H1 (cell line): Measurements from ENCODE around the gene RBCK1. TPM values are rescaled to one million over a fixed set of nuclear protein-coding genes. Genes with fewer than 3 reads are reported as not detected.

Experiments used
- CTCF ChIA-PET: fragments of 300-600 bp; sonication (Branson Sonifier 250); formaldehyde crosslinking; loops from one replicate; lab custom pipeline; 2021; ENCODE audit not compliant: partially characterized antibody; lab: Charles Lee
- POLR2A ChIA-PET: fragments of 300-600 bp; sonication (Branson Sonifier 250); formaldehyde crosslinking; loops from one replicate; lab custom pipeline; 2021; ENCODE audit warnings: inconsistent platforms; ENCODE audit not compliant: partially characterized antibody; lab: Charles Lee
- DNase-seq, 2 experiments: peaks; one replicate each; pipeline versions ENCODE4 v3.0.0 to v3.0.0-alpha.2; 2010 to 2022; ENCODE audit warnings: low spot score in 2 of 2, low read depth in 1 of 2, mixed read lengths in 1 of 2
- FAIRE-seq: peaks from 2 replicates; lab custom pipeline; 2011; peaks lifted over from hg19 to GRCh38; lab: Jason Lieb, UNC
- H2AFZ ChIP-seq: 2 replicates; pipeline ENCODE4 v1.8.1; 2012; ENCODE audit warnings: low read length, inconsistent platforms
- H2AK5ac ChIP-seq: 2 replicates; pipeline ENCODE4 v1.6.1; 2013; ENCODE audit warnings: low read depth, low read length
- H2BK120ac ChIP-seq: replicated peaks from 2 replicates; pipeline ENCODE3; 2013; ENCODE audit warnings: low read depth, low read length, inconsistent platforms
- H2BK12ac ChIP-seq: 2 replicates; pipeline ENCODE4 v1.6.1; 2013; ENCODE audit warnings: low read depth, low read length
- H2BK15ac ChIP-seq: 2 replicates; pipeline ENCODE4 v1.6.1; 2013; ENCODE audit warnings: low read length
- H2BK20ac ChIP-seq: 2 replicates; pipeline ENCODE4 v1.6.1; 2013; ENCODE audit warnings: low read length
- H2BK5ac ChIP-seq: 2 replicates; pipeline ENCODE4 v1.6.1; 2013; ENCODE audit warnings: low read depth, low read length
- H3K14ac ChIP-seq: 2 replicates; pipeline ENCODE4 v1.6.1; 2013; ENCODE audit warnings: inconsistent platforms; ENCODE audit not compliant: insufficient read length
- H3K18ac ChIP-seq: 2 replicates; pipeline ENCODE4 v1.6.1; 2013; ENCODE audit warnings: low read length; ENCODE audit errors: extremely low read depth
- H3K23ac ChIP-seq: 2 replicates; pipeline ENCODE4 v1.6.1; 2013; ENCODE audit warnings: inconsistent platforms; ENCODE audit not compliant: insufficient read length
- H3K23me2 ChIP-seq: 2 replicates; pipeline ENCODE4 v1.6.1; 2013; ENCODE audit warnings: low read depth, low read length
- H3K27ac ChIP-seq: 2 replicates; pipeline ENCODE4 v1.6.1; 2011; ENCODE audit warnings: low read depth, low read length, inconsistent platforms
- H3K27me3 ChIP-seq, 4 experiments: replicated peaks in 1 of 4; 1 replicate in 1 of 4; 2 replicates in 3 of 4; pipeline versions ENCODE4 v1.6.1 to v1.8.1; 2011 to 2013; ENCODE audit warnings: low read length in 3 of 4, mild to moderate bottlenecking in 3 of 4, inconsistent platforms in 2 of 4, mixed read lengths in 2 of 4, moderate library complexity in 1 of 4; ENCODE audit not compliant: control insufficient read depth in 3 of 4, insufficient read depth in 3 of 4; ENCODE audit errors: extremely low read depth in 1 of 4
- H3K36me3 ChIP-seq, 4 experiments: 2 replicates each; pipeline versions ENCODE4 v1.6.1 to v1.8.1; 2011 to 2013; ENCODE audit warnings: mild to moderate bottlenecking in 4 of 4, low read length in 3 of 4, moderate library complexity in 2 of 4, control low read depth in 1 of 4, inconsistent platforms in 1 of 4; ENCODE audit not compliant: insufficient read depth in 4 of 4, control insufficient read depth in 2 of 4
- H3K4ac ChIP-seq: replicated peaks from 2 replicates; pipeline ENCODE3; 2013; ENCODE audit warnings: low read length, low read depth, mixed read lengths, inconsistent platforms; ENCODE audit not compliant: insufficient read length
- H3K4me1 ChIP-seq, 4 experiments: replicated peaks in 1 of 4; 1 replicate in 1 of 4; 2 replicates in 3 of 4; pipeline versions ENCODE4 v1.6.1 to v1.8.1; 2011 to 2013; ENCODE audit warnings: low read length in 3 of 4, inconsistent platforms in 2 of 4, mixed read lengths in 1 of 4; ENCODE audit not compliant: insufficient read depth in 4 of 4, control insufficient read depth in 3 of 4
- H3K4me2 ChIP-seq, 2 experiments: 2 replicates each; pipeline versions ENCODE4 v1.6.1 to v1.8.1; 2011 to 2013; ENCODE audit warnings: low read depth in 2 of 2, low read length in 2 of 2, control low read depth in 1 of 2, inconsistent platforms in 1 of 2, mild to moderate bottlenecking in 1 of 2; ENCODE audit not compliant: insufficient read depth in 1 of 2
- H3K4me3 ChIP-seq, 4 experiments: fragments of 200-600, 300-600 bp in 1 of 4; sonication (generic), shearing (Covaris generic), sonication (Bioruptor Twin) in 1 of 4; 2 replicates each; pipeline versions ENCODE4 v1.5.1 to v1.8.1; 2011 to 2016; ENCODE audit warnings: low read length in 4 of 4, low read depth in 3 of 4, control low read depth in 2 of 4, inconsistent platforms in 2 of 4, mild to moderate bottlenecking in 2 of 4, mixed read lengths in 1 of 4, moderate library complexity in 1 of 4; ENCODE audit not compliant: insufficient read depth in 2 of 4; ENCODE audit errors: extremely low read depth in 1 of 4
- H3K56ac ChIP-seq: replicated peaks from 2 replicates; pipeline ENCODE3; 2013; ENCODE audit warnings: low read depth, mild to moderate bottlenecking, mixed read lengths, low read length, inconsistent platforms; ENCODE audit not compliant: insufficient read length
- H3K79me1 ChIP-seq: 2 replicates; pipeline ENCODE4 v1.6.1; 2013; ENCODE audit warnings: low read depth, low read length, control low read depth
- H3K79me2 ChIP-seq, 2 experiments: 2 replicates each; pipeline versions ENCODE4 v1.6.1 to v1.8.1; 2012 to 2013; ENCODE audit warnings: low read length in 2 of 2, mild to moderate bottlenecking in 2 of 2, inconsistent platforms in 1 of 2; ENCODE audit not compliant: insufficient read depth in 2 of 2, control insufficient read depth in 1 of 2
- H3K9ac ChIP-seq, 4 experiments: replicated peaks in 1 of 4; 1 replicate in 1 of 4; 2 replicates in 3 of 4; pipeline versions ENCODE4 v1.6.1 to v1.8.1; 2011 to 2013; ENCODE audit warnings: low read depth in 3 of 4, low read length in 3 of 4, control low read depth in 2 of 4, mild to moderate bottlenecking in 2 of 4, moderate library complexity in 2 of 4, inconsistent platforms in 1 of 4; ENCODE audit errors: extremely low read depth in 1 of 4
- H3K9me3 ChIP-seq, 2 experiments: 2 replicates each; pipeline versions ENCODE4 v1.6.1 to v1.8.1; 2012 to 2013; ENCODE audit warnings: mild to moderate bottlenecking in 2 of 2, moderate library complexity in 2 of 2, control low read depth in 1 of 2, inconsistent platforms in 1 of 2, low read depth in 1 of 2, low read length in 1 of 2, mixed read lengths in 1 of 2; ENCODE audit not compliant: insufficient read depth in 2 of 2
- H4K20me1 ChIP-seq, 2 experiments: replicated peaks in 1 of 2; 2 replicates each; pipeline versions ENCODE3 to v1.8.1; 2011 to 2013; ENCODE audit warnings: inconsistent platforms in 2 of 2, low read length in 2 of 2, mild to moderate bottlenecking in 1 of 2; ENCODE audit not compliant: insufficient read depth in 2 of 2, control insufficient read depth in 1 of 2
- H4K5ac ChIP-seq: 2 replicates; pipeline ENCODE4 v1.6.1; 2013; ENCODE audit warnings: low read length, low read depth, mixed read lengths, inconsistent platforms; ENCODE audit not compliant: insufficient read length
- H4K8ac ChIP-seq: 2 replicates; pipeline ENCODE4 v1.8.0; 2013; ENCODE audit warnings: mild to moderate bottlenecking, moderate library complexity, low read length, inconsistent platforms; ENCODE audit not compliant: insufficient read depth; ENCODE audit errors: extremely low read depth
- H4K91ac ChIP-seq: replicated peaks from 2 replicates; pipeline ENCODE3; 2013; ENCODE audit warnings: low read length, mixed read lengths, inconsistent platforms; ENCODE audit not compliant: insufficient read length
- ASH2L ChIP-seq: fragments of 200-600, 300-600 bp; sonication (generic); IDR thresholded peaks from one replicate; pipeline ENCODE4 v1.7.1; 2017; ENCODE audit warnings: low read length
- KDM1A ChIP-seq: fragments of 200-600, 300-600 bp; sonication (generic); IDR thresholded peaks from 2 replicates; pipeline ENCODE4 v1.7.1; 2016; ENCODE audit warnings: mild to moderate bottlenecking, low read length, borderline replicate concordance
- KDM4A ChIP-seq: IDR thresholded peaks from one replicate; pipeline ENCODE4 v1.7.1; 2012; ENCODE audit warnings: low read depth, mild to moderate bottlenecking, moderate library complexity, low read length, inconsistent platforms; ENCODE audit not compliant: severe bottlenecking
- WGBS, 2 experiments: shearing (Covaris generic) in 1 of 2; methylation state at CpG; one replicate each; pipeline versions ENCODE4 v1.1.6 to v1.1.7; 2013 to 2015; ENCODE audit warnings: low lambda C conversion rate in 2 of 2, mixed read lengths in 2 of 2, inconsistent platforms in 1 of 2, low coverage in 1 of 2, missing lambda C conversion rate in 1 of 2; ENCODE audit not compliant: insufficient replicate concordance in 2 of 2, insufficient coverage in 1 of 2, insufficient read length in 1 of 2; ENCODE audit errors: extremely low coverage in 1 of 2, missing lambda C conversion rate in 1 of 2; 5-methylcytosine and 5-hydroxymethylcytosine counted together
- polyA plus RNA-seq, 7 experiments: library from polyadenylated mRNA; depleted of rRNA in 3 of 7; stranded (reverse) in 5 of 7; unstranded in 2 of 7; fragments of >200 nt in 5 of 7; fragments of 200-250 nt in 2 of 7; gene quantifications; 1 replicate in 5 of 7; 2 replicates in 1 of 7; 4 replicates in 1 of 7; pipeline versions ENCODE4 v1.2.1 to v1.2.3, GENCODE V29; 2011 to 2013; ENCODE audit warnings: missing spikeins in 2 of 7, mixed read lengths in 2 of 7
- total RNA-seq: library from RNA; stranded (reverse); fragmentation: NEBNext Ultra II Directional; extraction: Animal tissue kit (Norgen Biotek cat#: 25700); gene quantifications from 2 replicates; pipeline ENCODE4 v1.2.1, GENCODE V29; 2021

Gene RBCK1
- total and polyA plus RNA-seq, 2 of the 8 experiments (the other 6 are each of a cell fraction or from before 2014, with no cell fraction given): 43.1 to 54.7 TPM

DNA sequence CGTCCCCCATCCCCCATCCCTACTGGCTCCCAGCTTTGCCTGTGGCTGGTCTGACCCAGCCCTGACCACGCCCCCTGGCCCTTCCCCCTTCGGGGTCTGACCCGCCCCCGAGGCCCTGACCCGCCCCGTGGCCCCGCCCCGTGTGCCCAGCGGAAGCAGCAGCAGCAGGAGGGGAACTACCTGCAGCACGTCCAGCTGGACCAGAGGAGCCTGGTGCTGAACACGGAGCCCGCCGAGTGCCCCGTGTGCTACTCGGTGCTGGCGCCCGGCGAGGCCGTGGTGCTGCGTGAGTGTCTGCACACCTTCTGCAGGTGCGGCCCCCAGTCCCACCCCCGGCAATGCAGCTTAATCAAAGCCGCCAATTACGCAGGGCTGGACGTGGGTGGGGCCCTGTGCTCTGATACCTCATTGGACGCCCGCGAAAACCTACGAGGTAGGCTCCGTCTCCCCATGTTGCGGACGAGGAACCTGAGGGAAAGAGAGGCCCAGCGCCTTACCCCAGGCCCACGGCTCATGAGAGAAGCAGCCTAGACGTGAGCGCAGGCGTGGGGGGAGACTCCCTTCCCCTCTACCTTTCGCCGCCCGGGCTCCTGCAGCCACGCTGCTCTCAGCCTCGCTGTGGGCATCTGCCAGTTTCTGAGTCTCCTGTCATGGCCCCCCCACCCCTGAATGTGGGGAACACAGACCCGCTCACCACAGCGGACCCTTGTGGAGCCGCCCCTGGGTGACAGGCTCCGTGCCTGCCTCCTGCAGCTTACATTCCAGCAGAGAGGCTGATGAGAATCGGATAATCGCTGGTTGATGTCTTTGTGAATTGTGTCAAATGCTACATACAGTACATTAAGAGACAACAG, 12.8 kb downstream of the RBCK1 start:
- Histone ChIP-seq H2AFZ (no peak overlapping the region), H2BK20ac (no peak overlapping the region), H4K91ac (no peak overlapping the region), H2AK5ac (no peak overlapping the region), H2BK5ac (no peak overlapping the region), H3K23ac (no peak overlapping the region), H4K5ac (no peak overlapping the region), H3K79me2 (no peaks in the 10 kb centered on the region), H3K23me2 (no peaks in the 10 kb centered on the region), H3K9me3 (peaks cover 0 to 8% of the 10 kb centered on the region in 2 experiments; a peak in 1 of 4 replicates), H3K27me3 (no peaks in the 10 kb centered on the region), H3K18ac (no peak overlapping the region), H3K14ac (no peak overlapping the region), H3K4me1 (no peaks in the 10 kb centered on the region; a peak in 3 of 7 replicates), H3K4me2 (no peak overlapping the region), H2BK120ac (no peak overlapping the region), H2BK15ac (no peak overlapping the region), H4K8ac (no peak overlapping the region), H3K4ac (no peak overlapping the region), H3K56ac (no peak overlapping the region), H3K27ac (no peak overlapping the region), H3K79me1 (no peaks in the 10 kb centered on the region; the same call in 1 of the 2 replicates), H3K36me3 (peaks cover 3 to 34% (median 20%) of the 10 kb centered on the region in 4 experiments; a peak in 7 of 8 replicates), H2BK12ac (0 out of 2 replicates have a peak overlapping the region, but pooled peaks have one; percentile 1), H4K20me1 (peaks cover 0 to 13% of the 10 kb centered on the region in 2 experiments), H3K9ac (no peak overlapping the region), H3K4me3 (no peak overlapping the region)
- 96% methylated on average over 32 of the region's 49 CpGs; no CpG with 5 or more reads in 1 of the 2 experiments for WGBS, 2 experiments
- TF ChIP-seq ASH2L (no peak), KDM4A (no peak), KDM1A (no peak)
- FAIRE-seq (no peak), DNase-seq (peak in 1 of 2 experiments; percentile 67)
- ChIA-PET CTCF (interaction anchor here (0.6 to 1.1 kb wide), 3 partner anchors 10 to 52 kb away, joined by 3 to 5 read pairs (median 4); no protein-coding TSS in a partner anchor), POLR2A (interaction anchor here (1.5 to 1.9 kb wide), 2 partner anchors 13 to 14 kb away, joined by 3 to 4 read pairs; no protein-coding TSS in a partner anchor)
